Nephron (organoid): Measurements from ENCODE around the gene KERA.

Source experiments
- H3K27ac Mint-ChIP-seq, 3 experiments: 2 replicates each; pipeline ENCODE4 v1.8.0; 2020; ENCODE audit warnings: mixed read lengths in 3 of 3, mild to moderate bottlenecking in 2 of 3, moderate library complexity in 1 of 3
- H3K27me3 Mint-ChIP-seq: 2 replicates; pipeline ENCODE4 v1.8.0; 2021; ENCODE audit warnings: low read depth, mild to moderate bottlenecking, moderate library complexity, mixed read lengths
- H3K36me3 Mint-ChIP-seq: 2 replicates; pipeline ENCODE4 v1.8.0; 2020; ENCODE audit warnings: low read depth, mixed read lengths
- H3K4me1 Mint-ChIP-seq: 2 replicates; pipeline ENCODE4 v1.8.0; 2020; ENCODE audit warnings: mixed read lengths
- H3K4me3 Mint-ChIP-seq, 3 experiments: 2 replicates each; pipeline ENCODE4 v1.8.0; 2020; ENCODE audit warnings: mild to moderate bottlenecking in 3 of 3, mixed read lengths in 3 of 3, moderate library complexity in 2 of 3
- H3K9me3 Mint-ChIP-seq: 2 replicates; pipeline ENCODE4 v1.8.0; 2020; ENCODE audit warnings: mixed read lengths
- TF ChIP-seq, protein P1 (sequence below), 3 experiments: fragments of 200-600 bp; sonication (generic); IDR thresholded peaks; one replicate each; pipeline ENCODE4 v1.5.0; 2021; ENCODE audit warnings: antibody characterized with exemption in 3 of 3; ENCODE audit not compliant: unreplicated experiment in 3 of 3

The KERA gene

DNA sequence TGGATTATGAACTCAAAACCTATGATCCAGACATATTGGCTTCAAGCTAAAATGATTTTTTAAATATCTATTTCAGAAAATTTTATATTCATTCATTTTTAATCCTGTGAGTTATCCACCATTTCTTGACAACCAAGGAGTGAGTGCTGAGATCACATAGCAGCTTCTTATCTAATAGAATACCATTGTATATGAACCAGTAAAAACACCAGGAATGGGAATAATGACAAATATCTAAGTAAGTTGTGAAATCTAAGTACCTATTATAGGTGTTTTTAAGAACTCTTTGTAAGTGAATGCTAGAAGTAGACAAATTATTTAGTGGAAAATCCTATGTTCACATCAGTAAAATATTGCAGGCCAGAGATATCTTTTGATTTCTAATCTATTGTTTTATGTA is 45.3 kb upstream of the KERA start:
- Mint-ChIP-seq H3K9me3 (peaks cover 4% of the 10 kb centered on the region), H3K4me1 (peaks cover 22% of the 10 kb centered on the region), H3K36me3 (no peaks in the 10 kb centered on the region), H3K27ac (no peak overlapping the region), H3K27me3 (no peaks in the 10 kb centered on the region), H3K4me3 (no peak overlapping the region)
- TF ChIP-seq, protein P1, sequence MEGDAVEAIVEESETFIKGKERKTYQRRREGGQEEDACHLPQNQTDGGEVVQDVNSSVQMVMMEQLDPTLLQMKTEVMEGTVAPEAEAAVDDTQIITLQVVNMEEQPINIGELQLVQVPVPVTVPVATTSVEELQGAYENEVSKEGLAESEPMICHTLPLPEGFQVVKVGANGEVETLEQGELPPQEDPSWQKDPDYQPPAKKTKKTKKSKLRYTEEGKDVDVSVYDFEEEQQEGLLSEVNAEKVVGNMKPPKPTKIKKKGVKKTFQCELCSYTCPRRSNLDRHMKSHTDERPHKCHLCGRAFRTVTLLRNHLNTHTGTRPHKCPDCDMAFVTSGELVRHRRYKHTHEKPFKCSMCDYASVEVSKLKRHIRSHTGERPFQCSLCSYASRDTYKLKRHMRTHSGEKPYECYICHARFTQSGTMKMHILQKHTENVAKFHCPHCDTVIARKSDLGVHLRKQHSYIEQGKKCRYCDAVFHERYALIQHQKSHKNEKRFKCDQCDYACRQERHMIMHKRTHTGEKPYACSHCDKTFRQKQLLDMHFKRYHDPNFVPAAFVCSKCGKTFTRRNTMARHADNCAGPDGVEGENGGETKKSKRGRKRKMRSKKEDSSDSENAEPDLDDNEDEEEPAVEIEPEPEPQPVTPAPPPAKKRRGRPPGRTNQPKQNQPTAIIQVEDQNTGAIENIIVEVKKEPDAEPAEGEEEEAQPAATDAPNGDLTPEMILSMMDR (IDR thresholded peaks at IDR 0.05; ENCODE audit: unreplicated experiment in 3 of 3) = no peak

DNA sequence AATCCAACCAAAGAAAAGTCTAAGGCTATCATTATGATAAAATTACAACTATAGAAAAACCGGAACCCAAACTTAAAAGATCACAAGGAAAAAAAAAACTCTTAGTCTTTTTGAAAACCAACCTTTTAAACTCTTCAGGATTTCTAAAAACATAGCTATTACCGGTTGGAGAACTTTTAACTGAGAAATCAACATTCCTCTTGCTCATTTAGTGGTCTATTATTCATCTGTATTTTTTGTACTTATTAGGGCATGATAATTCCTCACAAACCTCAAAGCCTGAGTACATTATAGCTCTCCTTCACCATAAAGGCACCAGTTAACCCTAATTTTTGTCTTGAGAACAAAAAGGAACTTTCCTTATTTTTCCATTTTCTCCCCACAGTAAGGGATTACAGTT is 43.1 kb upstream of the KERA start:
- no peaks in the 10 kb centered on the region for H3K9me3 Mint-ChIP-seq
- no peaks in the 10 kb centered on the region for H3K27me3 Mint-ChIP-seq
- H3K27ac Mint-ChIP-seq = no peak overlapping the region
- H3K4me1 Mint-ChIP-seq = peaks cover 22% of the 10 kb centered on the region
- no peaks in the 10 kb centered on the region for H3K36me3 Mint-ChIP-seq
- H3K4me3 Mint-ChIP-seq = no peak overlapping the region
- TF ChIP-seq, protein P1 (IDR thresholded peaks at IDR 0.05; ENCODE audit: unreplicated experiment in 3 of 3) = no peak

DNA sequence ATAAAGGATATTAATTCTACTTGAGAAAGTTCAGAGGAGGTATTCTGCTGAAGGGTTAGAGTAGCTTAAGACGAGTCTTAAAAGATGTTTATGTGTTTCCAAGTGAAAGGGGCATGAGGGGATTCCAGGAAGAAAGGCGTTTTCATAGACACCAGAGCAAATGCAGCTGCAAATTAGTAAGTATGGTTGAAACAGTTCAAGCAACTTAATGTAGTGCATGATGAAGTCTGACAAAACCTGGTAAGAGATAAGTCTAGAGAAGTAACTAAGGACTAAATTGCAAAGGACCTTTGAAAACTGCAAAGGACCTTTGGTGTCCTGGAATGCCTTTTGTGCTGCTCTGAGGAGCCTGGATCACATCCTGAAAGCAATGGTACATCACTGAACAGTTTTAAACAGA is 42.0 kb upstream of the KERA start:
- Mint-ChIP-seq H3K4me1 (peaks cover 12% of the 10 kb centered on the region), H3K36me3 (no peaks in the 10 kb centered on the region), H3K27me3 (no peaks in the 10 kb centered on the region), H3K9me3 (peaks cover 2% of the 10 kb centered on the region), H3K27ac (no peak overlapping the region), H3K4me3 (no peak overlapping the region)
- TF ChIP-seq, protein P1 (IDR thresholded peaks at IDR 0.05; ENCODE audit: unreplicated experiment in 3 of 3) = no peak

DNA sequence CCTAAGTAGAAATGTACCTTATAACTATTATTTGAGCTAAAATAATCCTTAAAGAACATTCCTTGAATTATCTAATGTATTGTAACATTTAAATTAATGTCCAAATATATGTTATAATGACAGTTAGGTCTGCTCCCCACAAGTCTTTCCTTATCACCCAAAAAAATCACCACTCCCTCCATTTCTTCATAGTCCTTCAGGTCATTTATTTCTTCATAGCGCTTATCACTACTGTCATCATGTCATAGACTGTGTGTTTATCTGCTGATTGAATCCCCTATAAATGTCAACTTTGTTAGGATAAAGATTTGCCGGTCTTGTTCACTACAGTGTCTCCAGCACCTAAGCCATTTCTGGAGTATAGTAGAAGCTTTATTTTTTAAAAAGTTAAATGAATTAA is 41.5 kb upstream of the KERA start:
- H3K4me1 Mint-ChIP-seq = peaks cover 12% of the 10 kb centered on the region
- no peaks in the 10 kb centered on the region for H3K36me3 Mint-ChIP-seq
- H3K27me3 Mint-ChIP-seq = no peaks in the 10 kb centered on the region
- H3K4me3 Mint-ChIP-seq = no peak overlapping the region
- H3K27ac Mint-ChIP-seq = no peak overlapping the region
- TF ChIP-seq, protein P1 (IDR thresholded peaks at IDR 0.05; ENCODE audit: unreplicated experiment in 3 of 3) = no peak
- peaks cover 2% of the 10 kb centered on the region for H3K9me3 Mint-ChIP-seq

DNA sequence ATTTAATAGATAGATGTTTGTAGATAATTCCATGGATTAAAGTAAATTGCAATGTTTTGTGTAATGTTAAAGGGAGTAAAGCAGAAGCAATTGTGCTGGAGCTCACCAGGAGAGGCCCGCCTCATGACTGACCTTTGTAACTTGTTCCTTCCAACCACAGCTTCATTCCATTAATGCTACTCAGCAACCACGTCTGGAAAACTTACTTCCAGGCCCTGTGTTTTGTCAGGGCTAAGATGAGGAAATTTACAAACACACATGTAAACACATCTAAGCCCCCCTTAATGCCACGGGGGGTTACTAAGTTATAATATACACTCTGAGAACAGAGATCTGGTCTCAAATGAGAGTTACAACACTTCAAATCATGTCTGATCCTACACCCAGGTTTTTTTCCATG is 41.1 kb upstream of the KERA start:
- H3K4me3 Mint-ChIP-seq = no peak overlapping the region
- H3K27me3 Mint-ChIP-seq = no peaks in the 10 kb centered on the region
- no peaks in the 10 kb centered on the region for H3K36me3 Mint-ChIP-seq
- TF ChIP-seq, protein P1 (IDR thresholded peaks at IDR 0.05; ENCODE audit: unreplicated experiment in 3 of 3) = no peak
- no peak overlapping the region for H3K27ac Mint-ChIP-seq
- peaks cover 2% of the 10 kb centered on the region for H3K9me3 Mint-ChIP-seq
- H3K4me1 Mint-ChIP-seq = peaks cover 12% of the 10 kb centered on the region

DNA sequence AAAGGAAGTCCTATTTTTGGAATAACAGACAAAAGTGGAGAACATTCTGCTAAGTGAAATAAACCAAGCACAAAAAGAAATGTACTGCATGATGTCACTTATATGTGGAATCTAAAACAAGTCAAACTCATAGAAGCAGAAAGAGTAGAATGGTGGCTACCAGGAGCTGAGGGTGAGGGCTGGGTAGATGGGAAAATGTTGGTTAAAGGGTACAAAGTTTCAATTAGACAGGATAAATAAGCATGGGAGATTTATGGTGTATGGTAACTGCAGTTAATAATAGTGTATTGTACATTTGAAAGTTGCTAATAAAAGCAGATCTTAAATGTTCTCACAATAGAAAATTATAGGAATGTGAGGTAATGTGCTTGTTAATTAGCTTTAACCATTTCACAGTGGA is 40.6 kb upstream of the KERA start:
- H3K4me1 Mint-ChIP-seq = peaks cover 15% of the 10 kb centered on the region
- no peaks in the 10 kb centered on the region for H3K27me3 Mint-ChIP-seq
- H3K4me3 Mint-ChIP-seq = no peak overlapping the region
- no peak overlapping the region for H3K27ac Mint-ChIP-seq
- H3K36me3 Mint-ChIP-seq = no peaks in the 10 kb centered on the region
- peaks cover 2% of the 10 kb centered on the region for H3K9me3 Mint-ChIP-seq
- TF ChIP-seq, protein P1 (IDR thresholded peaks at IDR 0.05; ENCODE audit: unreplicated experiment in 3 of 3) = no peak
